GM12878 (cell line): ENCODE results near the gene GAR1. TPM values are rescaled to one million over a fixed set of nuclear protein-coding genes. Genes with fewer than 3 reads are reported as not detected.

Source experiments
- ATF7 ChIP-seq: fragments of 450-650 bp; IDR thresholded peaks from 2 replicates; pipeline ENCODE4 v1.6.1; 2016; ENCODE audit warnings: low read depth, mild to moderate bottlenecking
- BACH1 ChIP-seq: fragments of 450-650 bp; IDR thresholded peaks from 2 replicates; pipeline ENCODE4 v1.6.1; 2017; ENCODE audit warnings: mild to moderate bottlenecking, borderline replicate concordance
- BRCA1 ChIP-seq: IDR thresholded peaks from 2 replicates; pipeline ENCODE4 v1.6.1; 2011; ENCODE audit warnings: low read depth, low read length, improper control_type of control experiment
- CREM ChIP-seq: IDR thresholded peaks from 2 replicates; pipeline ENCODE4 v1.6.1; 2014; ENCODE audit warnings: antibody characterized with exemption, low read depth
- DPF2 ChIP-seq: fragments of 450-650 bp; IDR thresholded peaks from 2 replicates; pipeline ENCODE4 v1.6.1; 2017; ENCODE audit warnings: mild to moderate bottlenecking
- MEF2B ChIP-seq: fragments of 450-650 bp; IDR thresholded peaks from 2 replicates; pipeline ENCODE4 v1.6.1; 2018; ENCODE audit warnings: mild to moderate bottlenecking, moderate library complexity; ENCODE audit not compliant: partially characterized antibody, poor library complexity, severe bottlenecking
- NBN ChIP-seq: fragments of 450-650 bp; IDR thresholded peaks from 2 replicates; pipeline ENCODE4 v1.6.1; 2016
- RB1 ChIP-seq: fragments of 450-650 bp; formaldehyde crosslinking; IDR thresholded peaks from 2 replicates; pipeline ENCODE4 v1.6.1; 2017; ENCODE audit warnings: mild to moderate bottlenecking, borderline replicate concordance
- SMC3 ChIP-seq: IDR thresholded peaks from 2 replicates; pipeline ENCODE4 v1.6.1; 2011; ENCODE audit warnings: low read length, improper control_type of control experiment, borderline replicate concordance
- TBL1XR1 ChIP-seq: IDR thresholded peaks from 2 replicates; pipeline ENCODE4 v1.6.1; 2012; ENCODE audit warnings: low read depth, low read length, improper control_type of control experiment
- TCF7 ChIP-seq: IDR thresholded peaks from 2 replicates; pipeline ENCODE4 v1.6.1; 2014; ENCODE audit warnings: antibody characterized with exemption, borderline replicate concordance
- ZBED1 ChIP-seq: IDR thresholded peaks from 2 replicates; pipeline ENCODE4 v1.6.1; 2016; ENCODE audit warnings: borderline replicate concordance
- ZNF622 ChIP-seq: fragments of 450-650 bp; IDR thresholded peaks from 2 replicates; pipeline ENCODE4 v1.6.1; 2017; ENCODE audit warnings: mild to moderate bottlenecking, inconsistent platforms
- polyA plus RNA-seq, 11 experiments: library from polyadenylated mRNA; depleted of rRNA in 4 of 11; unstranded in 6 of 11; stranded (reverse) in 5 of 11; fragments of >200 nt; fragmentation: Nextera tagmentation in 4 of 11; fragmentation: Illumina TruSeq in 1 of 11; extraction: Ambion mirVana in 4 of 11; extraction: Trizol in 1 of 11; gene quantifications; 1 replicate in 1 of 11; 2 replicates in 10 of 11; pipeline versions ENCODE4 v1.2.1 to v1.2.3, GENCODE V29; 2011 to 2016; ENCODE audit warnings: inconsistent platforms in 2 of 11, missing spikeins in 2 of 11, low read depth in 1 of 11
- total RNA-seq, 4 experiments: library from RNA; depleted of rRNA in 3 of 4; stranded (reverse); fragments of >200 nt in 3 of 4; fragmentation: Illumina TruSeq in 1 of 4; extraction: Trizol in 1 of 4; gene quantifications; 2 replicates each; pipeline versions ENCODE4 v1.2.1 to v1.2.3, GENCODE V29; 2013 to 2021
- TF ChIP-seq, protein P1 (sequence below): fragments of 450-650 bp; IDR thresholded peaks from 2 replicates; pipeline ENCODE4 v1.6.1; 2016; ENCODE audit warnings: mild to moderate bottlenecking, moderate library complexity, borderline replicate concordance
- TF ChIP-seq, protein P2 (sequence below): fragments of 450-650 bp; formaldehyde crosslinking; IDR thresholded peaks from 2 replicates; pipeline ENCODE4 v1.5.0; 2022; ENCODE audit warnings: mild to moderate bottlenecking, missing genetic modification characterization
- TF ChIP-seq, protein P3 (sequence below): IDR thresholded peaks from 2 replicates; pipeline ENCODE4 v1.6.1; 2011; ENCODE audit warnings: borderline replicate concordance, low read depth, mild to moderate bottlenecking, moderate library complexity, low read length; ENCODE audit not compliant: insufficient read depth, poor library complexity, severe bottlenecking
- TF ChIP-seq, protein P4 (sequence below): fragments of 450-650 bp; formaldehyde crosslinking; IDR thresholded peaks from 2 replicates; pipeline ENCODE4 v1.4.0; 2020; ENCODE audit warnings: mild to moderate bottlenecking, moderate library complexity

GAR1 gene
- total and polyA plus RNA-seq, 10 of the 15 experiments (the other 5 are each of a cell fraction or from before 2014, with no cell fraction given): 11.7 to 76.3 (median 29.8) TPM

DNA sequence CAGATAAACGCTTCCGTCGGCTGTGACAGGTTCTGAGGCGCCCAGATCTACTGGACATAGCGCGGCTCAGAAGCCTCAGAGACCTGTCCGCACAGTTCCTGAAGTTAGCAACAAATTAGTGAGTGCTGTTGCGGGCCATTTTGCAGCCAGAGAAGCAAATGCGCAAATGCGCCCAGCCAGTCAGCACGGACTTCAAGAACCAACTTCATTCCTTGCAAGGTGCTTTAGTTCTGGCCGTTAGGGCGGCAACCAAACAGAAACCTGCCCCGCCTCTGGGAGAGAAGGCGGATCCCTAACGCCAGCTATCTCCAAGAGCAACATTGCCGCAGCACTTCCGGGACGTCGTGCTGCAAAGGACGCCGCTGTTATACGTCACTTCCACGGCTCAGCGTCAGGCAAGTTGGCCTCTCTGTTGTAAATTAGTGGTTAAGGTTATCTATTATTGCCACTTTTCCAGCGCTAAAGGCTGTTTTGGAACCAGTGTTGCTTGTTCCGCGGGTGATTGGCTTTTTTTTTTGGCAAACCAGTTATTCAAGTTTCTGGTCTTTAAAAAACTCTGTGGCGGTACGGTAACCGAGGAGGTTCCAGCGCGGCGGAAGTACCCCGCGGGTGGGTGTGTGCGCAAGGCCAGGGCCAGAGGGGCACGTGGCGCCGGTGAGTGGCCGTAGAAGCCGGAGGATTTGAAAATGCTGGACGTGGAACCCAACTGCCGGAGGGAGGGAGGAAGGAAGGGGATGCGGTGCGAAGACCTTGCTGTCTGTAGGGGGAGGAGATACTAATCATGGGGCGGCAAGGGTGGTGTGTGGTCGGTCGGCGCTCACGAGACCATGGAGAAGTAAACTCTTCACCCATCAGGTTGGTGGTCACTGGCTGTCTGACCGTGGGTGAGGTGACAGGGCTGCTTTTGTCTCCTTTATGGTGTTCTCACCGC, at the start of gene GAR1 (continued):
- TF ChIP-seq, protein P1, sequence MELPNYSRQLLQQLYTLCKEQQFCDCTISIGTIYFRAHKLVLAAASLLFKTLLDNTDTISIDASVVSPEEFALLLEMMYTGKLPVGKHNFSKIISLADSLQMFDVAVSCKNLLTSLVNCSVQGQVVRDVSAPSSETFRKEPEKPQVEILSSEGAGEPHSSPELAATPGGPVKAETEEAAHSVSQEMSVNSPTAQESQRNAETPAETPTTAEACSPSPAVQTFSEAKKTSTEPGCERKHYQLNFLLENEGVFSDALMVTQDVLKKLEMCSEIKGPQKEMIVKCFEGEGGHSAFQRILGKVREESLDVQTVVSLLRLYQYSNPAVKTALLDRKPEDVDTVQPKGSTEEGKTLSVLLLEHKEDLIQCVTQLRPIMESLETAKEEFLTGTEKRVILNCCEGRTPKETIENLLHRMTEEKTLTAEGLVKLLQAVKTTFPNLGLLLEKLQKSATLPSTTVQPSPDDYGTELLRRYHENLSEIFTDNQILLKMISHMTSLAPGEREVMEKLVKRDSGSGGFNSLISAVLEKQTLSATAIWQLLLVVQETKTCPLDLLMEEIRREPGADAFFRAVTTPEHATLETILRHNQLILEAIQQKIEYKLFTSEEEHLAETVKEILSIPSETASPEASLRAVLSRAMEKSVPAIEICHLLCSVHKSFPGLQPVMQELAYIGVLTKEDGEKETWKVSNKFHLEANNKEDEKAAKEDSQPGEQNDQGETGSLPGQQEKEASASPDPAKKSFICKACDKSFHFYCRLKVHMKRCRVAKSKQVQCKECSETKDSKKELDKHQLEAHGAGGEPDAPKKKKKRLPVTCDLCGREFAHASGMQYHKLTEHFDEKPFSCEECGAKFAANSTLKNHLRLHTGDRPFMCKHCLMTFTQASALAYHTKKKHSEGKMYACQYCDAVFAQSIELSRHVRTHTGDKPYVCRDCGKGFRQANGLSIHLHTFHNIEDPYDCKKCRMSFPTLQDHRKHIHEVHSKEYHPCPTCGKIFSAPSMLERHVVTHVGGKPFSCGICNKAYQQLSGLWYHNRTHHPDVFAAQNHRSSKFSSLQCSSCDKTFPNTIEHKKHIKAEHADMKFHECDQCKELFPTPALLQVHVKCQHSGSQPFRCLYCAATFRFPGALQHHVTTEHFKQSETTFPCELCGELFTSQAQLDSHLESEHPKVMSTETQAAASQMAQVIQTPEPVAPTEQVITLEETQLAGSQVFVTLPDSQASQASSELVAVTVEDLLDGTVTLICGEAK: peak; percentile 93
- TF ChIP-seq BRCA1 (no peak), NBN (peak; percentile 91), SMC3 (no peak), ZNF622 (no peak), DPF2 (0 out of 2 replicates have a peak, but pooled peaks have one; percentile 30), MEF2B (no peak), TBL1XR1 (no peak), BACH1 (no peak), ATF7 (peak; percentile 78), ZBED1 (no peak), TCF7 (no peak), CREM (peak; percentile 99), RB1 (peak; percentile 61; the same call in 1 of the 2 replicates)
- TF ChIP-seq, protein P2, sequence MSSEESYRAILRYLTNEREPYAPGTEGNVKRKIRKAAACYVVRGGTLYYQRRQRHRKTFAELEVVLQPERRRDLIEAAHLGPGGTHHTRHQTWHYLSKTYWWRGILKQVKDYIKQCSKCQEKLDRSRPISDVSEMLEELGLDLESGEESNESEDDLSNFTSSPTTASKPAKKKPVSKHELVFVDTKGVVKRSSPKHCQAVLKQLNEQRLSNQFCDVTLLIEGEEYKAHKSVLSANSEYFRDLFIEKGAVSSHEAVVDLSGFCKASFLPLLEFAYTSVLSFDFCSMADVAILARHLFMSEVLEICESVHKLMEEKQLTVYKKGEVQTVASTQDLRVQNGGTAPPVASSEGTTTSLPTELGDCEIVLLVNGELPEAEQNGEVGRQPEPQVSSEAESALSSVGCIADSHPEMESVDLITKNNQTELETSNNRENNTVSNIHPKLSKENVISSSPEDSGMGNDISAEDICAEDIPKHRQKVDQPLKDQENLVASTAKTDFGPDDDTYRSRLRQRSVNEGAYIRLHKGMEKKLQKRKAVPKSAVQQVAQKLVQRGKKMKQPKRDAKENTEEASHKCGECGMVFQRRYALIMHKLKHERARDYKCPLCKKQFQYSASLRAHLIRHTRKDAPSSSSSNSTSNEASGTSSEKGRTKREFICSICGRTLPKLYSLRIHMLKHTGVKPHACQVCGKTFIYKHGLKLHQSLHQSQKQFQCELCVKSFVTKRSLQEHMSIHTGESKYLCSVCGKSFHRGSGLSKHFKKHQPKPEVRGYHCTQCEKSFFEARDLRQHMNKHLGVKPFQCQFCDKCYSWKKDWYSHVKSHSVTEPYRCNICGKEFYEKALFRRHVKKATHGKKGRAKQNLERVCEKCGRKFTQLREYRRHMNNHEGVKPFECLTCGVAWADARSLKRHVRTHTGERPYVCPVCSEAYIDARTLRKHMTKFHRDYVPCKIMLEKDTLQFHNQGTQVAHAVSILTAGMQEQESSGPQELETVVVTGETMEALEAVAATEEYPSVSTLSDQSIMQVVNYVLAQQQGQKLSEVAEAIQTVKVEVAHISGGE (CRISPR knock-in tag): no peak
- TF ChIP-seq, protein P3, sequence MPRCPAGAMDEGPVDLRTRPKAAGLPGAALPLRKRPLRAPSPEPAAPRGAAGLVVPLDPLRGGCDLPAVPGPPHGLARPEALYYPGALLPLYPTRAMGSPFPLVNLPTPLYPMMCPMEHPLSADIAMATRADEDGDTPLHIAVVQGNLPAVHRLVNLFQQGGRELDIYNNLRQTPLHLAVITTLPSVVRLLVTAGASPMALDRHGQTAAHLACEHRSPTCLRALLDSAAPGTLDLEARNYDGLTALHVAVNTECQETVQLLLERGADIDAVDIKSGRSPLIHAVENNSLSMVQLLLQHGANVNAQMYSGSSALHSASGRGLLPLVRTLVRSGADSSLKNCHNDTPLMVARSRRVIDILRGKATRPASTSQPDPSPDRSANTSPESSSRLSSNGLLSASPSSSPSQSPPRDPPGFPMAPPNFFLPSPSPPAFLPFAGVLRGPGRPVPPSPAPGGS: peak; percentile 22
- TF ChIP-seq, protein P4, sequence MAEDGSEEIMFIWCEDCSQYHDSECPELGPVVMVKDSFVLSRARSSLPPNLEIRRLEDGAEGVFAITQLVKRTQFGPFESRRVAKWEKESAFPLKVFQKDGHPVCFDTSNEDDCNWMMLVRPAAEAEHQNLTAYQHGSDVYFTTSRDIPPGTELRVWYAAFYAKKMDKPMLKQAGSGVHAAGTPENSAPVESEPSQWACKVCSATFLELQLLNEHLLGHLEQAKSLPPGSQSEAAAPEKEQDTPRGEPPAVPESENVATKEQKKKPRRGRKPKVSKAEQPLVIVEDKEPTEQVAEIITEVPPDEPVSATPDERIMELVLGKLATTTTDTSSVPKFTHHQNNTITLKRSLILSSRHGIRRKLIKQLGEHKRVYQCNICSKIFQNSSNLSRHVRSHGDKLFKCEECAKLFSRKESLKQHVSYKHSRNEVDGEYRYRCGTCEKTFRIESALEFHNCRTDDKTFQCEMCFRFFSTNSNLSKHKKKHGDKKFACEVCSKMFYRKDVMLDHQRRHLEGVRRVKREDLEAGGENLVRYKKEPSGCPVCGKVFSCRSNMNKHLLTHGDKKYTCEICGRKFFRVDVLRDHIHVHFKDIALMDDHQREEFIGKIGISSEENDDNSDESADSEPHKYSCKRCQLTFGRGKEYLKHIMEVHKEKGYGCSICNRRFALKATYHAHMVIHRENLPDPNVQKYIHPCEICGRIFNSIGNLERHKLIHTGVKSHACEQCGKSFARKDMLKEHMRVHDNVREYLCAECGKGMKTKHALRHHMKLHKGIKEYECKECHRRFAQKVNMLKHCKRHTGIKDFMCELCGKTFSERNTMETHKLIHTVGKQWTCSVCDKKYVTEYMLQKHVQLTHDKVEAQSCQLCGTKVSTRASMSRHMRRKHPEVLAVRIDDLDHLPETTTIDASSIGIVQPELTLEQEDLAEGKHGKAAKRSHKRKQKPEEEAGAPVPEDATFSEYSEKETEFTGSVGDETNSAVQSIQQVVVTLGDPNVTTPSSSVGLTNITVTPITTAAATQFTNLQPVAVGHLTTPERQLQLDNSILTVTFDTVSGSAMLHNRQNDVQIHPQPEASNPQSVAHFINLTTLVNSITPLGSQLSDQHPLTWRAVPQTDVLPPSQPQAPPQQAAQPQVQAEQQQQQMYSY (CRISPR knock-in tag): no peak
